HEK293T (cell line): ENCODE data around the gene AMIGO3.
"Not testable (repeated sequence)": the region's sequence is repeated elsewhere in the genome, so short reads cannot be mapped to it uniquely, and the experiment has no call there.

Experiments
- CTCF ChIA-PET: fragments of 350-600 bp; formaldehyde crosslinking; extraction: SDS; loops from one replicate; lab custom pipeline; 2021; ENCODE audit warnings: antibody characterized with exemption, inconsistent platforms; lab: Yijun Ruan, JAX
- POLR2A ChIA-PET: fragments of 350-600 bp; formaldehyde crosslinking; extraction: SDS; loops from one replicate; lab custom pipeline; 2020; ENCODE audit warnings: antibody characterized with exemption, inconsistent platforms; lab: Yijun Ruan, JAX
- DNase-seq: peaks from one replicate; pipeline ENCODE4 v3.0.0; 2012; ENCODE audit warnings: mixed read lengths; ENCODE audit errors: extremely low spot score
- ARNT ChIP-seq: fragments of 450-650 bp; IDR thresholded peaks from 2 replicates; pipeline ENCODE4 v1.6.1; 2017; ENCODE audit warnings: mild to moderate bottlenecking
- BHLHE40 ChIP-seq: fragments of 450-650 bp; IDR thresholded peaks from 2 replicates; pipeline ENCODE4 v1.6.1; 2016; ENCODE audit warnings: mild to moderate bottlenecking, moderate library complexity, borderline replicate concordance
- CTBP1 ChIP-seq: fragments of 450-650 bp; IDR thresholded peaks from 2 replicates; pipeline ENCODE4 v1.6.1; 2016; ENCODE audit warnings: borderline replicate concordance
- ELF4 ChIP-seq: fragments of 450-650 bp; IDR thresholded peaks from 2 replicates; pipeline ENCODE4 v1.6.1; 2017; ENCODE audit warnings: antibody characterized with exemption
- FOXA1 ChIP-seq: fragments of 450-650 bp; IDR thresholded peaks from 2 replicates; pipeline ENCODE4 v1.6.1; 2016; ENCODE audit warnings: mild to moderate bottlenecking
- FOXK2 ChIP-seq: fragments of 450-650 bp; IDR thresholded peaks from 2 replicates; pipeline ENCODE4 v1.6.1; 2016; ENCODE audit warnings: mild to moderate bottlenecking
- FOXM1 ChIP-seq: fragments of 450-650 bp; IDR thresholded peaks from 2 replicates; pipeline ENCODE4 v1.6.1; 2017; ENCODE audit warnings: mild to moderate bottlenecking, borderline replicate concordance
- HDGF ChIP-seq: fragments of 450-650 bp; IDR thresholded peaks from 2 replicates; pipeline ENCODE4 v1.6.1; 2017; ENCODE audit warnings: antibody characterized with exemption, borderline replicate concordance
- L3MBTL2 ChIP-seq: fragments of 450-650 bp; conservative IDR thresholded peaks from 2 replicates; pipeline ENCODE4 v1.6.1; 2016; ENCODE audit warnings: mild to moderate bottlenecking
- LEF1 ChIP-seq: fragments of 450-650 bp; IDR thresholded peaks from 2 replicates; pipeline ENCODE4 v1.6.1; 2017; ENCODE audit warnings: mild to moderate bottlenecking, borderline replicate concordance
- NFRKB ChIP-seq: fragments of 450-650 bp; IDR thresholded peaks from 2 replicates; pipeline ENCODE4 v1.6.1; 2016; ENCODE audit warnings: mild to moderate bottlenecking, moderate library complexity
- SP1 ChIP-seq: fragments of 450-650 bp; IDR thresholded peaks from 2 replicates; pipeline ENCODE4 v1.6.1; 2017
- SUZ12 ChIP-seq: fragments of 450-650 bp; IDR thresholded peaks from 2 replicates; pipeline ENCODE4 v1.6.1; 2016; ENCODE audit warnings: mild to moderate bottlenecking
- TARDBP ChIP-seq: fragments of 450-650 bp; IDR thresholded peaks from 2 replicates; pipeline ENCODE4 v1.6.1; 2016
- ZNF384 ChIP-seq: fragments of 450-650 bp; IDR thresholded peaks from 2 replicates; pipeline ENCODE4 v1.6.1; 2016
- TF ChIP-seq, protein P1 (sequence below): fragments of 450-650 bp; IDR thresholded peaks from 2 replicates; pipeline ENCODE4 v1.6.1; 2016

The AMIGO3 gene

DNA sequence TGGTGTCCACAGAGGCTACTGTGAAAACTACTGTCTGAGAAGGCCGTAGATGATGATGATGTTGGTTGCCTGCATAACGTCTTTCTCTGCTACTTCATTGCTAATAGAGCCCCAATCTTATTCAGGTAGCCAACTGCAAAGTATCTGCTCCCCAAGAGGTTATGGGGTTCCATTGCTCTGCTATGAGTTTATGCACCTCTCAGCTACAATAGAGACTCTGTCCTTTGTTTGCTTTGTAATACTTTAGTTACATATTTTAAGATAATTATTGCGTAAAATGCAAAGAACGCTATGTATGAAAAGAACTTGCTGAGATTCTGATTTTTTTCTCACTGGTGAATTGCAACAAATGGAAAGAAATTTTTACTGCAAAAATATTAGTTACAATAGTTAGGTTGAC lies 32.0 kb upstream of the AMIGO3 start:
- DNase-seq, result no peak
- POLR2A ChIA-PET, result no interaction called here
- TF ChIP-seq ELF4 (no peak), ARNT (no peak), BHLHE40 (no peak), FOXM1 (no peak), LEF1 (no peak), SUZ12 (no peak), NFRKB (no peak), HDGF (no peak), SP1 (no peak), FOXK2 (no peak), ZNF384 (no peak), CTBP1 (no peak), L3MBTL2 (no peak), FOXA1 (no peak), TARDBP (no peak)
- TF ChIP-seq, protein P1, sequence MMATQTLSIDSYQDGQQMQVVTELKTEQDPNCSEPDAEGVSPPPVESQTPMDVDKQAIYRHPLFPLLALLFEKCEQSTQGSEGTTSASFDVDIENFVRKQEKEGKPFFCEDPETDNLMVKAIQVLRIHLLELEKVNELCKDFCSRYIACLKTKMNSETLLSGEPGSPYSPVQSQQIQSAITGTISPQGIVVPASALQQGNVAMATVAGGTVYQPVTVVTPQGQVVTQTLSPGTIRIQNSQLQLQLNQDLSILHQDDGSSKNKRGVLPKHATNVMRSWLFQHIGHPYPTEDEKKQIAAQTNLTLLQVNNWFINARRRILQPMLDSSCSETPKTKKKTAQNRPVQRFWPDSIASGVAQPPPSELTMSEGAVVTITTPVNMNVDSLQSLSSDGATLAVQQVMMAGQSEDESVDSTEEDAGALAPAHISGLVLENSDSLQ, result no peak
- CTCF ChIA-PET, result no interaction called here

DNA sequence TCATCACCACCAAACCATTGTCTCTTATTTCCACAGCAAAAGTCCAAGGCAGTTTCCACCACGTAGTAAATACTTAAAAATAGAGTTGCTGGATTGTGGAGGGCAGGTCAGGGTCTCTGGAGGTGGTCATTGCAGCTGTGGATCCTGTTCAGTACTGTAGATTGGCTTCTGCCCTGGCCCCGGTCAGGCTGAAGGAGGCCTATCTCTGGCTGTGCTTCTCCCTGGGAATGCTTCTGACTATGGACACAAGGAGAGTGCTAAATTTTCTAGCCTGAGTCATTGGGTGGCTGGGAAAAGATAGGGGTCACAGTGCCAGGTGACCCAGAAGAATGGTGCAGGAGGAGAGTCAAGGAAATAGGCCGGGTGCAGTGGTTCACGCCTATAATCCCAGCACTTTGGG lies 30.6 kb upstream of the AMIGO3 start:
- POLR2A ChIA-PET, result no interaction called here
- no peak for DNase-seq
- CTCF ChIA-PET, result no interaction called here
- TF ChIP-seq LEF1 (no peak), CTBP1 (no peak), NFRKB (no peak), SP1 (no peak), ARNT (no peak), BHLHE40 (no peak), FOXM1 (no peak), TARDBP (no peak), ELF4 (no peak), SUZ12 (no peak), FOXA1 (no peak), HDGF (no peak), ZNF384 (no peak), FOXK2 (no peak), L3MBTL2 (no peak)
- TF ChIP-seq, protein P1, result no peak

DNA sequence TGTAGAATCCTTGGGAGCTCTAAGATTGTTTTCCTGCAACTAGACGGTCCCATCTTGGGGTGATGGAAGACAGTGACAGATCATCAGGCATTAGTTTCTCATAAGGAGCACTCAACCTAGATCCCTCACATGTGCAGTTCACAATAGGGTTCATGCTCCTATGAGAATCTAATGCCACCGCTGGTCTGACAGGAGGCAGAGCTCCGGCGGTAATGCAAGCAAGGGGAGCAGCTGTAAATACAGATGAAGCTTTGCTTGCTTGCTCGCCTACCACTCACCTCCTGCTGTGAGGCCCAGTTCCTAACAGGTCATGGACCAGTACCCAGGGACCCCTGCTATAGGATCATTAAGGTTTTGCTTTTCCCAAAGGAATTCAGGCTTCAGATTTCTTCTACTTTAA lies 29.4 kb upstream of the AMIGO3 start:
- POLR2A ChIA-PET, result interaction anchor here (0.7 to 0.8 kb wide), 2 partner anchors 18 to 25 kb away, joined by 3 read pairs; partner anchors contain the start of gene GMPPB
- CTCF ChIA-PET, DNase-seq: not testable (repeated sequence)

DNA sequence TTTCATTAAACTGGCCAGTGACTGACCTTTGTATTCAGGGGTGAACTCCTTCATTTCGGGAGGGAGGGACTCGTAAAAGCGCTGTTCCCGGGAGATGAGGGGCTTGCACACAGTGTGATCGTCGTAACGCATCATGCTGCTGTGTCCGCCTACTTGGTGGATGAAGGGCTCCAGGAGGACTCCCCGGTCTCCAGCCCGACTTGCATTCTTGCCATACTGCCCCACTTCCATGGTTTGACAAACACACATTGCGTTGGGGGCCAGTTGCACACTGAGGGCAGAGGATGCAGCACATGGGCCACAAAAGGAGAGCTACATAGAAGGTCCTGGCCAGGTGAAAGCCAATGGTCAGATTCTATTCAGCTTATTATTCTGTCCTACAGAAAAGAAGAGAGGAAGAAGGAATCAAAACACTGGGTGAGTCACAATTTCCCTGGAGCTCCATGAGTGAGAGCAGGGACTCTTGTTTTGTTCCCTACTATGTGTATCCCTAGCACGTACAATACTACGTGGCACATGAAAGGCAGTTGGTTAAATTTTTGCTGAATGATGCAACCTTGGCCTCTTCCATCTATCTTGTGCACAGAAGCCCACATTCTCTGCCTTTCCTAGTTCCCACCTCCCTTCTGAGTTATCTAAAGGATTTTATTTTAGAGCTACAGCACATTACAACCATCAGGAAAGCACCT lies 28.5 kb upstream of the AMIGO3 start:
- DNase-seq, result no peak
- TF ChIP-seq FOXM1, result no peak
- TF ChIP-seq LEF1, result no peak
- TF ChIP-seq ZNF384, result no peak
- no peak for TF ChIP-seq FOXA1
- no peak for TF ChIP-seq NFRKB
- ChIA-PET CTCF (no interaction called here), POLR2A (no interaction called here)

DNA sequence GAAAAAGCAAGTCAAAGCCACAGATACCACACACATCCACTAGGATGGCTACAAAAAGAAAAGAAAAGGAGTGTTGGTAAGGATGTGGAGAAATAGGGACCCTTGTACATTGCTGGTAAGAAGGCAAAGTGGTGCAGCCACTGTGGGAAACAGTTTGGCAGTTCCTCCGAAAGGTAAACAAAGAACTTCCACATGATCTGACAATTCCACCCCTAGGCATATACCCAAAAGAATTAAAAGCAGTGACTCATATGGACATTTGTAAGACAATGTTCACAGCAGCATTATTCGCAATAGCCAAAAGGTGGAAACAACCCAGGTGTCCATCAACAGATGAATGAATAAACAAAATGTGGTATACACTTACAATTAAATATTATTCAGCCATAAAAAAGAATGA lies 26.5 kb upstream of the AMIGO3 start:
- CTCF ChIA-PET, result interaction anchor here (0.7 kb wide), 1 partner anchor 207 kb away, joined by 3 read pairs; no protein-coding TSS in a partner anchor
- POLR2A ChIA-PET, result no interaction called here
- no peak for DNase-seq
- TF ChIP-seq ZNF384 (no peak), LEF1 (no peak), FOXA1 (no peak), L3MBTL2 (no peak), FOXK2 (no peak)

DNA sequence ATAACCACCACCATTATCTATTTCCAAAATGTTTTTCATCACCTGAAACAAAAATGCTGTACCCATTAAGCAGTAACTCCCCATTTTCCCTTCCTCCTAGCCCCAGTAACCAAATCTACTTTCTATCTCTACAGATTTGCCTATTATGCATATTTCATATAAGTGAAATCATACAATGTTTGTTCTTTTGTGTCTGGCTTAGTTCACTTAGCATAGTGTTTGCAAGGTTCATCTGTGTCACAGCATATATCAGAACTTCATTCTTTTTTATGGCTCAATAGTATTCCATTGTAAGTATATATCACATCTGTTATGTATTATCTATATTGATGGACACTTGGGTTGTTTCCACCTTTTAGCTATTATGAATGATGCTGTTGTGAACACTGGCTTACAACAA lies 20.9 kb upstream of the AMIGO3 start:
- DNase-seq, result no peak
- ChIA-PET CTCF (no interaction called here), POLR2A (no interaction called here)
- TF ChIP-seq FOXM1, result no peak
- TF ChIP-seq CTBP1, result no peak
- TF ChIP-seq SP1, result no peak
- TF ChIP-seq FOXA1, result no peak
- TF ChIP-seq NFRKB, result no peak
- no peak for TF ChIP-seq ZNF384
- TF ChIP-seq TARDBP, result no peak
- TF ChIP-seq, protein P1, result no peak
- TF ChIP-seq HDGF, result no peak
- no peak for TF ChIP-seq FOXK2
- no peak for TF ChIP-seq L3MBTL2
- TF ChIP-seq LEF1, result no peak
- no peak for TF ChIP-seq ELF4
- no peak for TF ChIP-seq ARNT
- TF ChIP-seq SUZ12, result no peak
- no peak for TF ChIP-seq BHLHE40
